Stimulated activated naive CD8-positive, alpha-beta T cell treated with anti-CD3 and anti-CD28 coated beads, Interleukin-15, Interleukin-2, amounts not matched to agents 100 ng/mL and 50 ng/mL, for 24 hours (primary cell): Measurements from ENCODE around the gene SEMA4D.

Experiments used
- H3K27ac Mint-ChIP-seq: one replicate; pipeline ENCODE4 v1.8.0; 2021; ENCODE audit warnings: mild to moderate bottlenecking, mixed read lengths
- H3K27me3 Mint-ChIP-seq: one replicate; pipeline ENCODE4 v1.8.0; 2021; ENCODE audit warnings: mixed read lengths
- H3K36me3 Mint-ChIP-seq: one replicate; pipeline ENCODE4 v1.8.0; 2021; ENCODE audit warnings: low read depth, mixed read lengths
- H3K4me1 Mint-ChIP-seq: one replicate; pipeline ENCODE4 v1.8.0; 2021; ENCODE audit warnings: low read depth, mixed read lengths
- H3K4me3 Mint-ChIP-seq: one replicate; pipeline ENCODE4 v1.8.0; 2021; ENCODE audit warnings: mild to moderate bottlenecking, mixed read lengths
- H3K9me3 Mint-ChIP-seq: one replicate; pipeline ENCODE4 v1.8.0; 2021; ENCODE audit warnings: mixed read lengths

The SEMA4D gene

GRCh38 chr9:89412951-89413350 lies 85.0 kb downstream of the SEMA4D start:
- Mint-ChIP-seq H3K4me1 (peaks cover 97% of the 10 kb centered on the region), H3K36me3 (peaks cover 95% of the 10 kb centered on the region), H3K4me3 (peak overlapping the region; percentile 31), H3K27ac (peak overlapping the region; percentile 98), H3K9me3 (peaks cover 9% of the 10 kb centered on the region), H3K27me3 (no peaks in the 10 kb centered on the region)

DNA sequence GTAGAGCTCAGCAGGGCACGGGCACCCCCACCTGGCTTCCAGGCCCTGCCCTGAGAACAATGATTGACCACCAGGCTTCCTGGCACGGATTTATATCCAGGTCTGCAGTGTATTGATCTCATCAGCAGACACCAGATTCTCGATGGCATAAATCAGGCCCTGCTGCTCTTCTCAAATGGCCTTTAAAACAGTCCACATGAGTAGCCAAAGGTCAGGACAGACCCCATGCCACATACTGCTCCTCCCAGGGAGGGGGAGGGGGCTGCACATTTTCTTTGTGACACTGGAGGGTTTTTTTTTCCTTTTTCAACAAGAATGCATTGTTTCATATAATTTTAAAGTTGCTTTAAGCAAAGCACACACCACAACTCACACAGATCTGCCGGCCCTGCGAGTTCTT lies 85.4 kb downstream of the SEMA4D start:
- Mint-ChIP-seq H3K4me3 (peak overlapping the region; percentile 37), H3K4me1 (peaks cover 96% of the 10 kb centered on the region), H3K36me3 (peaks cover 94% of the 10 kb centered on the region), H3K9me3 (peaks cover 11% of the 10 kb centered on the region), H3K27ac (peak overlapping the region; percentile 98), H3K27me3 (no peaks in the 10 kb centered on the region)

GRCh38 chr9:89411759-89412158 lies 86.2 kb downstream of the SEMA4D start:
- H3K4me1 Mint-ChIP-seq, result peaks cover 96% of the 10 kb centered on the region
- H3K27ac Mint-ChIP-seq, result peak overlapping the region; percentile 98
- peak overlapping the region; percentile 22 for H3K4me3 Mint-ChIP-seq
- H3K27me3 Mint-ChIP-seq, result no peaks in the 10 kb centered on the region
- H3K9me3 Mint-ChIP-seq, result peaks cover 8% of the 10 kb centered on the region
- H3K36me3 Mint-ChIP-seq, result peaks cover 94% of the 10 kb centered on the region

DNA sequence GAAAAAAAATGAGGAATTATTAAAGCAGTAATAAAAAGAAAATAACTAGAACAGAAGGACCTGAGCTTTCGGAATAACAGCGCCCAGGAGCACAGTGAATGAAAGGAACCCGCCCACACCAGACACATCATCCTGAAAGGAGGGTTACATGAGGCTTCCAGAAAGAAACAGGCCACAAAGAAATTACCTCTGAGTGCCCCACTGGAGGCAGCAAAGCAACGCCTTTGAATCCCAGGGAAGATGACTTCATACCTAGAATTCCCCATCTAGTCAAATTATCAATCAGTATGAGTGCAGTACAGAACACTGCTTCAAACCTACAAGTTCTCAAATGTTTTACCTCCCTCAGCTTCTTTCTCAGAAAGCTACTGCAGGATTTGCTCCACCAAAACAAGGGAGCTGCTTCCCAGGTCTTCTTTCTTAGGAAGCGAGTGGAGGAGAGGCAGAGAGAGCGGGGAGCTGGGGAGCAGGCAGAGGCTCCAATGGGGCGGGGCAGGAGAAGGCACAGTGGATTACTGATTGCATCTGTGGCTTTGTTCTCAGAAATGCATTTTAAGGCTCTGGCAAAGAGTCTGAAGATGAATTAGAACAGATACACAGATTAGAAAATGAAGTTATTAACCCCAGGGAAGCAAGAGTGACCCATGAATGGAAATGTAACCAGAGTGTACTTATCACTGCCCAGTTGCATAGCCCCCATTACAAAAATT lies 87.1 kb downstream of the SEMA4D start:
- Mint-ChIP-seq H3K9me3 (peaks cover 4% of the 10 kb centered on the region), H3K27me3 (no peaks in the 10 kb centered on the region), H3K27ac (peak overlapping the region; percentile 98), H3K4me3 (peak overlapping the region; percentile 66), H3K36me3 (peaks cover 92% of the 10 kb centered on the region), H3K4me1 (peaks cover 97% of the 10 kb centered on the region)

- Mint-ChIP-seq H3K27ac (peak overlapping the region; percentile 98), H3K4me1 (peaks cover 97% of the 10 kb centered on the region), H3K4me3 (peak overlapping the region; percentile 66), H3K27me3 (no peaks in the 10 kb centered on the region), H3K9me3 (peaks cover 4% of the 10 kb centered on the region), H3K36me3 (peaks cover 91% of the 10 kb centered on the region)
Measured at GRCh38 chr9:89410022-89410421, 87.9 kb downstream of the SEMA4D start.

DNA sequence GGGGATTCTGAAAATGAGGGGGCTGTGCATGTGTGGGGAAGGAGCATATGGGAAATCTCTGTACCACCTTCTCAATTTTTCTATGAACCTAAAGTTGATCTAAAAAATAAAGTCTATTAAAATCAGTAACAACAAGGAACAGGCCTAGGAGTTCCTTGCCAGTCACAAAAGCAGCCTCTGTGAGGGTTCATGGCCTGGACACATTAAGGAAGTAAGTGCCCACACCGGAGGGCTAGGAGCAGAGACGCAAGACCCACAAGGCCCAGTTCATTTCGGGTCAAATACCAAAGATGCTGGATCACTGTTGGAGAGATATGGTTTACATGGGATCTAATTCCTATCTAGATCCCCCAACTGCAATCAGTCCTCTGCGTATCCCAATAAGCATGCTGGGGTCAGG lies 88.4 kb downstream of the SEMA4D start:
- H3K27ac Mint-ChIP-seq, result peak overlapping the region; percentile 98
- peaks cover 95% of the 10 kb centered on the region for H3K4me1 Mint-ChIP-seq
- peaks cover 4% of the 10 kb centered on the region for H3K9me3 Mint-ChIP-seq
- H3K4me3 Mint-ChIP-seq, result peak overlapping the region; percentile 66
- H3K36me3 Mint-ChIP-seq, result peaks cover 88% of the 10 kb centered on the region
- H3K27me3 Mint-ChIP-seq, result no peaks in the 10 kb centered on the region

DNA sequence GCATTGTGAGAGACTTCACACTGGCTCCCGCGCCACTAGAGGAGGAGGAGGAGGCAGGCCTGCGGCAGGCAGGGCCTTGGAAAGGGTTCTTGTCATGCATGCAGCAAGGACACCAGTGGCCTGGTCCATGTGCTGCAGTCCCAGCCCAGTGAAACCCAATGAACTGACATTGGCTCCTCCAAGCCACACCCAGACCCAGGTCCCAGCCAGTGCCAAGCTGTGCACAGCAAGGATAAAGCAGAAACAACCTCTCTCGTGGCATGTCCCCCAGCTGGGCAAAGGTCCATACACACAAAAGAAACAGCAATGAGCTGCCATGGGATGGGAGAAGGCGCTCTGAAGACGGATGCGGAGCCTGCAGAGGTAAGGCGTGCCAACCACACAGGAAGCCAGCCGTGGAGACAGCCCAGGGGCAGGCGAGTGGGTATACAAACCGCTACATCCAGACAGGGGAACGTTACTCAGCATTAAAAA lies 89.2 kb downstream of the SEMA4D start:
- H3K9me3 Mint-ChIP-seq, result peaks cover 4% of the 10 kb centered on the region
- peaks cover 88% of the 10 kb centered on the region for H3K36me3 Mint-ChIP-seq
- H3K27ac Mint-ChIP-seq, result peak overlapping the region; percentile 98
- H3K4me1 Mint-ChIP-seq, result peaks cover 94% of the 10 kb centered on the region
- no peaks in the 10 kb centered on the region for H3K27me3 Mint-ChIP-seq
- peak overlapping the region; percentile 66 for H3K4me3 Mint-ChIP-seq

DNA sequence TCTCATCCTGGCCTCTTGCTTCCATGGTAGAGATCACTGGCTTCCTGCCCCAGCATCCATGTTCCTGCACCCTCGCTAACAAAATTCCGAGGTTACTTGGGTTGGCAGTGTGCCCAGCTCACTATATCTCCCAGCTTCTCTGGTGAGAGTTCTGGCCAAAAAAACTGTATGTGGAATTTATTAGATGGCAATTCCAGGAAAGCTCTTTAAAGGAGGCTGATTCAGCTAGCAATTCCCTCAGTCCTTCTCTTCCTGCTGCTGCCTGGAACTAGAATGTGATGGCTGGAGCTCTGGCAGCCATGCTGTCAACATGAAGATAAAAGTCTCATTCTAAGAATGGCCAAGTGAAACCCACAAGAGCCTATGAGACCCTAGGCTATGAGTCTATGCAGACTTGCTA lies 90.8 kb downstream of the SEMA4D start:
- Mint-ChIP-seq H3K36me3 (peaks cover 88% of the 10 kb centered on the region), H3K4me3 (peak overlapping the region; percentile 36), H3K4me1 (peaks cover 87% of the 10 kb centered on the region), H3K27ac (peak overlapping the region; percentile 86), H3K9me3 (peaks cover 4% of the 10 kb centered on the region), H3K27me3 (no peaks in the 10 kb centered on the region)

GRCh38 chr9:89405826-89406225 lies 92.1 kb downstream of the SEMA4D start:
- peaks cover 89% of the 10 kb centered on the region for H3K36me3 Mint-ChIP-seq
- peaks cover 87% of the 10 kb centered on the region for H3K4me1 Mint-ChIP-seq
- peak overlapping the region; percentile 86 for H3K27ac Mint-ChIP-seq
- H3K4me3 Mint-ChIP-seq, result peak overlapping the region; percentile 43
- H3K9me3 Mint-ChIP-seq, result peaks cover 4% of the 10 kb centered on the region
- H3K27me3 Mint-ChIP-seq, result no peaks in the 10 kb centered on the region

DNA sequence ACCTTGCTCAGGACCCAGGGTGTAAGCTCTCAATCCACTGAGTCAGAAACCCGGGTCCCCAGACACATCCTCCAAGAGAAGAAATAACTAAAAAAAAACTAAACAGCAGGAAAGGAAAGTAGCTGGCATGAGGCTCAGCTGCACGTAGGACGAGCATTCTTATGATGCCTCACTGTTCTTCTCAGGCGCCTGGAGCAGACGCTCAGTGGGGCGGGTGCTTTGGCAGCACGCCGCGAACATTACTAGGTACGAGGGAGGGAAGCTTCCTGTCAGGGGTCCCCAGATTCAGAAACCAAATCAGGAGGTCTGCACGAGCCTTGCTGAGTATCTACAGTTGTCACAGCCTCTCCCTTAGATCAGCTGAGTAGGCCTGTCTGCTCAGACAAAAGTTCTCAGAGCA lies 93.8 kb downstream of the SEMA4D start:
- Mint-ChIP-seq H3K4me3 (no peak overlapping the region), H3K4me1 (peaks cover 83% of the 10 kb centered on the region), H3K36me3 (peaks cover 90% of the 10 kb centered on the region), H3K27me3 (no peaks in the 10 kb centered on the region), H3K27ac (peak overlapping the region; percentile 82), H3K9me3 (peaks cover 4% of the 10 kb centered on the region)

GRCh38 chr9:89402695-89403427 lies 95.1 kb downstream of the SEMA4D start:
- peaks cover 4% of the 10 kb centered on the region for H3K9me3 Mint-ChIP-seq
- H3K27me3 Mint-ChIP-seq, result no peaks in the 10 kb centered on the region
- H3K4me3 Mint-ChIP-seq, result no peak overlapping the region
- H3K36me3 Mint-ChIP-seq, result peaks cover 90% of the 10 kb centered on the region
- H3K4me1 Mint-ChIP-seq, result peaks cover 72% of the 10 kb centered on the region
- peak overlapping the region; percentile 65 for H3K27ac Mint-ChIP-seq

DNA sequence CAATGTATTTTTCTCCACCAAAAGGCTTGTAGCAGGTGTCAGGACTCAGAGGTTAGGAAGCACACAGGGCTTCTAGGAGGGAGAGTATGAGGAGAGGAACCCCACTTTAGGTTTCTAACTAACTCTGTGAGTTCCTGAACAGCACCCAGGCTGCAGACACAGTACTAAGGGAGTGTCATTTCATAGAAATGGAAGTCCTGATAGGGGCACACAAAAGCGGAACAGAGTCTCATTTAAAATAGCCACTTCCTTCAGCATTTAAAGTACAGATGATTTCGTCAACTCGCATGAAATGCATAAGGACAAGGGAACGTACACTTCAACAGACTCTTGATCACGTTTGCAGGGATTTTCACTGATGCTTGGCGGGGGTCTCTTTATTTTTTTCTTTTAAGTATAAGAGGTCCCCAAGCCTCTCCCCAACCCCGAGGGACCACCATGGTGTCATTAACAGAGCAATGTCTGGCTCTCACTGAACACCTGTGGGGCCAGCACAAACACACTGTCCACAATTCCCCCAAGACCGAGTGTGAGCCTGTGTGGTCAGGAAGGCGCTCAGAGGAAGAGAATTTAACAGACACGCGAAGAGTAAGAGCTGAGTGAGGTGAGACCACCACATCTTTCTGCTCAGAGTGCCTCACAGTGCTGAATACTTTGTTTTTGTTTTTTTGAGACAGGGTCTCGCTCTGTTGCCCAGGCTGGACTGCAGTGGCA lies 97.4 kb downstream of the SEMA4D start:
- H3K9me3 Mint-ChIP-seq, result no peaks in the 10 kb centered on the region
- H3K27me3 Mint-ChIP-seq, result no peaks in the 10 kb centered on the region
- H3K4me1 Mint-ChIP-seq, result peaks cover 49% of the 10 kb centered on the region
- H3K4me3 Mint-ChIP-seq, result no peak overlapping the region
- peak overlapping the region; percentile 81 for H3K27ac Mint-ChIP-seq
- peaks cover 90% of the 10 kb centered on the region for H3K36me3 Mint-ChIP-seq

DNA sequence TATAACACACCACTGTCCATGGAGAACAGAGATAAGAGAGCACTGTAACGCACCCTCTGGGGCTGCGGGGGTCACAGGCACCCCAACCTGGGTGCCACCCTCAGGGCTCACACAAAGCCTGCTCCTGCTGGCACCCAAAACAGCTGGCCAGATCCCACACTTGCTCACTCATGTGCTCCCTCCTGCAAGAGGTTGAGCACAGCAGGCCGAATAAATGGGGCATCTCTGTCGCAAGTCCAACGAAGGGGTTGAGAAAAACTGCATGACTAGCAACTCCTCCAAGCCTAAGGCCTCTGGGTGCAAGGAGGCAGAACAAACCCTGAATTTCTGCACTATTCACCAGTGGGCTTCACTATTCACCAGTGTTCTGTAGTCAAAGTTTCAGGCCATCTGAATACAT lies 99.3 kb downstream of the SEMA4D start:
- Mint-ChIP-seq H3K9me3 (no peaks in the 10 kb centered on the region), H3K27ac (peak overlapping the region; percentile 36), H3K4me1 (peaks cover 39% of the 10 kb centered on the region), H3K4me3 (no peak overlapping the region), H3K36me3 (peaks cover 91% of the 10 kb centered on the region), H3K27me3 (no peaks in the 10 kb centered on the region)

- H3K9me3 Mint-ChIP-seq, result no peaks in the 10 kb centered on the region
- H3K4me1 Mint-ChIP-seq, result peaks cover 31% of the 10 kb centered on the region
- H3K4me3 Mint-ChIP-seq, result no peak overlapping the region
- no peaks in the 10 kb centered on the region for H3K27me3 Mint-ChIP-seq
- peak overlapping the region; percentile 65 for H3K27ac Mint-ChIP-seq
- H3K36me3 Mint-ChIP-seq, result peaks cover 91% of the 10 kb centered on the region
Measured at GRCh38 chr9:89397471-89397870, 100.4 kb downstream of the SEMA4D start.
